HG02623 (cell line): Measurements from ENCODE around the gene FAM186B.

Experiments
- ATAC-seq: cut with Tn5 transposase; IDR thresholded peaks from one replicate; pipeline ENCODE4 v1.9.1; 2021; ENCODE audit warnings: moderate library complexity; ENCODE audit not compliant: unreplicated experiment

The FAM186B gene

GRCh38 chr12:49540229-49541139, 65.0 kb downstream of the FAM186B start:
- ATAC-seq: no peak

GRCh38 chr12:49539406-49540228, 65.8 kb downstream of the FAM186B start:
- no peak for ATAC-seq

- ATAC-seq: peak; percentile 57
Observed at GRCh38 chr12:49538510-49539403, 66.7 kb downstream of the FAM186B start, which contains the start of gene KCNH3. TSS of gene KCNH3 (plus strand) at chr12:49539030. CDS start at chr12:49539417, 387 bp downstream.

GRCh38 chr12:49537752-49538509, 67.5 kb downstream of the FAM186B start:
- no peak for ATAC-seq
